Thyroid gland (tissue), 4 donors: Measurements from ENCODE around the gene PIK3C2B. TPM values are rescaled to one million over a fixed set of nuclear protein-coding genes. Genes with fewer than 3 reads are reported as not detected.

Experiments used
- DNase-seq, 2 donors: peaks; one replicate each; pipeline ENCODE4 v3.0.0-alpha.2; 2019
- H3K27ac ChIP-seq, 3 donors: fragments of 200-600 bp; sonication (generic); 1 replicate in 2 of 3; 2 replicates in 1 of 3; pipeline ENCODE4 v1.5.1; 2016 to 2019; ENCODE audit warnings: mild to moderate bottlenecking in 1 of 3, moderate library complexity in 1 of 3
- H3K27me3 ChIP-seq: fragments of 200-600 bp; sonication (generic); one replicate; pipeline ENCODE4 v1.5.1; 2019
- H3K36me3 ChIP-seq, 2 donors: fragments of 200-600 bp; sonication (generic); one replicate each; pipeline ENCODE4 v1.5.1; 2016 to 2019
- H3K4me1 ChIP-seq, 2 donors: fragments of 200-600 bp; sonication (generic); one replicate each; pipeline ENCODE4 v1.5.1; 2017 to 2019
- H3K4me3 ChIP-seq, 3 donors: fragments of 200-600 bp; sonication (generic); replicated peaks in 1 of 3; 1 replicate in 2 of 3; 2 replicates in 1 of 3; pipeline ENCODE4 v1.5.1; 2016; ENCODE audit warnings: mild to moderate bottlenecking in 1 of 3
- H3K9me3 ChIP-seq: fragments of 200-600 bp; sonication (generic); one replicate; pipeline ENCODE4 v1.5.1; 2017
- POLR2A ChIP-seq, 2 donors: fragments of 450-650 bp; IDR thresholded peaks; one replicate each; pipeline ENCODE4 v1.6.1; 2017; ENCODE audit warnings: antibody characterized with exemption in 2 of 2, mild to moderate bottlenecking in 2 of 2, moderate library complexity in 1 of 2
- WGBS, 2 donors: methylation state at CpG; one replicate each; pipeline ENCODE4 v1.1.5; 2017; 5-methylcytosine and 5-hydroxymethylcytosine counted together
- intact Hi-C: fragments of 100-400 bp; cut with DNase I; formaldehyde crosslinking; loops from one replicate; pipeline ENCODE4 v1.15.1; 2023
- total RNA-seq, 4 donors: library from RNA; depleted of rRNA; stranded (reverse); fragments of >200 nt; gene quantifications; one replicate each; pipeline ENCODE4 v1.2.3, GENCODE V29; 2016
- TF ChIP-seq, protein P1 (sequence below), 6 experiments: fragments of 200-600 bp in 3 of 6; fragments of 450-650 bp in 3 of 6; sonication (generic) in 3 of 6; IDR thresholded peaks; one replicate each; pipeline ENCODE4 v1.5.1; 2016 to 2019; ENCODE audit warnings: antibody characterized with exemption in 6 of 6, mild to moderate bottlenecking in 2 of 6, inconsistent platforms in 1 of 6, moderate library complexity in 1 of 6

PIK3C2B gene
- total RNA-seq, 4 donors from 2014 or later: 19.9 to 36.9 (median 27.2) TPM

DNA sequence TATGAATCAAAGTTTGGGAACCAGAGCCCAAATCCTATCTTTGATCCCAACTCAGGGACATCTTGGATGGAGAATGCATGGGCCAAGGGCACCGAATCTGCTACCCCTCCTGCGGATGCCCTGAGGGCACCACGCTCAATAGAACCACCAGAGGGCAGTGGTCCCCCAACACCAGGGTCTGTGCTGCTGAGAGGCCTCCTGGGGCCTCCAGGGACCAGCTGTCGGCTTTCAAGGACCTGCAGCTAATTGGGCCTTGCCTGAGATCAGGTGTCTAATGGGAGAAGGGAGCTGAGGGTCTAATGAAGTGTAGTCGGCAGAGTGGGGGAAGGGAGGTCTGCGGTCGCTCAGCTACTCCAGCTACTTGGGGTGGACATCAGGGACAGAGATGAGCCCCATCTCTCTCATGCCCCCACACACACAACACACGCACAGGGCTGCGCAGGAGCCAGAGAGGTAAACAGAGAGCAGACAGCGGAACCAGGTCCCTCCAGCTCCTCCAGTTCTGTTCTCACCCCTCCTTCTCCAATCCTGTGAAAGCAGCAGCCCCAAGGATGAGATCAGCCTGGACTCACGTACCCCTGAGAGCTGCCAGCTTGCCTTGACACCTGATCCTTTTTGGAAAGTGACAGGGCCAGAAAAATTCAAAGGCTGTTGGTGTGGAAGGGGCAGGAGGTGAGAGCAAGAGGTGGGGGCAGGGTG lies 48.0 kb downstream of the PIK3C2B start:
- no peak overlapping the region for H3K27ac ChIP-seq
- WGBS, 2 donors: 26 to 40% methylated on average over 9 to 11 of the region's 11 CpGs
- peak; percentile 80 to 82 for DNase-seq
- H3K27me3 ChIP-seq: no peaks in the 10 kb centered on the region
- peaks cover 19 to 27% of the 10 kb centered on the region in 2 donors for H3K36me3 ChIP-seq
- intact Hi-C loops: loop anchor here (5.0 kb wide), 1 partner anchor 56 kb away; no protein-coding TSS in a partner anchor
- H3K4me1 ChIP-seq: peaks cover 6 to 21% of the 10 kb centered on the region in 2 donors
- TF ChIP-seq POLR2A (IDR thresholded peaks at IDR 0.05): no peak
- TF ChIP-seq, protein P1, sequence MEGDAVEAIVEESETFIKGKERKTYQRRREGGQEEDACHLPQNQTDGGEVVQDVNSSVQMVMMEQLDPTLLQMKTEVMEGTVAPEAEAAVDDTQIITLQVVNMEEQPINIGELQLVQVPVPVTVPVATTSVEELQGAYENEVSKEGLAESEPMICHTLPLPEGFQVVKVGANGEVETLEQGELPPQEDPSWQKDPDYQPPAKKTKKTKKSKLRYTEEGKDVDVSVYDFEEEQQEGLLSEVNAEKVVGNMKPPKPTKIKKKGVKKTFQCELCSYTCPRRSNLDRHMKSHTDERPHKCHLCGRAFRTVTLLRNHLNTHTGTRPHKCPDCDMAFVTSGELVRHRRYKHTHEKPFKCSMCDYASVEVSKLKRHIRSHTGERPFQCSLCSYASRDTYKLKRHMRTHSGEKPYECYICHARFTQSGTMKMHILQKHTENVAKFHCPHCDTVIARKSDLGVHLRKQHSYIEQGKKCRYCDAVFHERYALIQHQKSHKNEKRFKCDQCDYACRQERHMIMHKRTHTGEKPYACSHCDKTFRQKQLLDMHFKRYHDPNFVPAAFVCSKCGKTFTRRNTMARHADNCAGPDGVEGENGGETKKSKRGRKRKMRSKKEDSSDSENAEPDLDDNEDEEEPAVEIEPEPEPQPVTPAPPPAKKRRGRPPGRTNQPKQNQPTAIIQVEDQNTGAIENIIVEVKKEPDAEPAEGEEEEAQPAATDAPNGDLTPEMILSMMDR (IDR thresholded peaks at IDR 0.05): peak; percentile 74 to 88 (median 82)
- H3K4me3 ChIP-seq: no peak overlapping the region
- no peaks in the 10 kb centered on the region for H3K9me3 ChIP-seq

DNA sequence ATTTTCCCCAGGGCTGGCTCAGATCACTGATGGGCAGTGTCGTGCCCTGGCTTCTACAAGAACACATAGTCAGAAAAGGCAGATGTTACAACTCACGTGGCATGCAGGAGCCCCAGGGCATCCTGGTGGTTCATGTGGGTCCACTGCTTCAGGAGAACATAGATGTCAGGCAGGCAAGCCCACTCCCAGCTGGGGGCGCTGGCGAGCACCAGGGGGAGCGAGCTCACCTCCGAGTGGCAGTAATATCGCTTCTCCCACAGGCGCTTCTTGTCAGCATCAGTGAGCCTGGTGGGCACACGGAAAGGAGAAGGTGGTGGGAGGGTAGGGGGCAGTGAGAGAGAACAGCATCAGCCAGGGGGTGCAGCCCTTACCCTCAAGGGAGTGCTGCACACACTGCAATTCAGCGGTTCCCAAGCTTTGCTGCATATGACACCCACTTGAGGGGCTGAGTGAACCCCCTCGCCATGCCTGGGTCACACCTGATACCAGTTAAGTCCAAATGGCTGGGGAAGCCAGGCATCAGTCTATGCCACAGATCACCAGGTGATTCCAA lies 48.7 kb downstream of the PIK3C2B start:
- 63 to 71% methylated on average over 11 of the region's 11 CpGs for WGBS, 2 donors
- Histone ChIP-seq H3K36me3 (peaks cover 19 to 27% of the 10 kb centered on the region in 2 donors), H3K27me3 (no peaks in the 10 kb centered on the region), H3K4me3 (no peak overlapping the region), H3K9me3 (no peaks in the 10 kb centered on the region), H3K4me1 (peaks cover 6 to 21% of the 10 kb centered on the region in 2 donors), H3K27ac (no peak overlapping the region)
- DNase-seq: peak in 1 of 2 donors; percentile 14
- intact Hi-C loops: loop anchor here (5.0 kb wide), 1 partner anchor 56 kb away; no protein-coding TSS in a partner anchor
- TF ChIP-seq, protein P1 (IDR thresholded peaks at IDR 0.05): no peak
- no peak for TF ChIP-seq POLR2A (IDR thresholded peaks at IDR 0.05)

Other genes with a start within 250 kb of the PIK3C2B start
- 1 to 10 TPM; 2.9 to 8.9 (median 4.0) TPM for gene PLEKHA6, start 134.9 kb downstream of the PIK3C2B start, total RNA-seq
- gene PPP1R15B, start 83.0 kb downstream of the PIK3C2B start, total RNA-seq: 10 to 100 TPM; 63.0 to 89.8 (median 66.2) TPM
- gene MDM4, start 21.6 kb upstream of the PIK3C2B start, total RNA-seq: 100 to 1,000 TPM in 2 of 4 donors, 10 to 100 TPM in 2; 72.3 to 177 (median 102) TPM
- gene LRRN2, start 190.9 kb upstream of the PIK3C2B start, total RNA-seq: 1 to 10 TPM; 2.0 to 8.6 (median 3.9) TPM